VCaP (cell line): ENCODE data around the gene APLP1.

ENCODE experiments used
- H3K27ac ChIP-seq: fragments of 450-650 bp; 2 replicates; pipeline ENCODE4 v1.5.1; 2017
- CTCF ChIP-seq: fragments of 450-650 bp; conservative IDR thresholded peaks from 2 replicates; pipeline ENCODE4 v1.5.1; 2017; ENCODE audit warnings: mild to moderate bottlenecking, moderate library complexity

The APLP1 gene

GRCh38 chr19:35863018-35863417 is 5.4 kb upstream of the APLP1 start:
- no peak for TF ChIP-seq CTCF
- H3K27ac ChIP-seq = no peak overlapping the region

GRCh38 chr19:35868823-35869326 is 501 bp downstream of the APLP1 start:
- TF ChIP-seq CTCF = no peak
- peak overlapping the region; percentile 52 for H3K27ac ChIP-seq

- H3K27ac ChIP-seq = peak overlapping the region; percentile 52
Measured at GRCh38 chr19:35869327-35870123, 1.2 kb downstream of the APLP1 start.

GRCh38 chr19:35870124-35870736 is 1.9 kb downstream of the APLP1 start:
- H3K27ac ChIP-seq = peak overlapping the region; percentile 52

More at GRCh38 chr19:35869327-35870123, 1.2 kb downstream of the APLP1 start:
- TF ChIP-seq CTCF = no peak

- no peak overlapping the region for H3K27ac ChIP-seq
- no peak for TF ChIP-seq CTCF
Measured at GRCh38 chr19:35870798-35871197, 2.4 kb downstream of the APLP1 start.

GRCh38 chr19:35871611-35872010 is 3.2 kb downstream of the APLP1 start:
- no peak for TF ChIP-seq CTCF
- no peak overlapping the region for H3K27ac ChIP-seq

- H3K27ac ChIP-seq = no peak overlapping the region
- no peak for TF ChIP-seq CTCF
Measured at GRCh38 chr19:35872180-35872579, 3.8 kb downstream of the APLP1 start.
